Activated CD4-positive, alpha-beta T cell treated with anti-CD3 and anti-CD28 coated beads, Interleukin-2, amount 50 U/mL, for 1 hour (primary cell): ENCODE data around the gene MED13L.

Experiments
- DNase-seq: peaks from one replicate; pipeline ENCODE4 v3.0.0-alpha.2; 2020

Gene MED13L

DNA sequence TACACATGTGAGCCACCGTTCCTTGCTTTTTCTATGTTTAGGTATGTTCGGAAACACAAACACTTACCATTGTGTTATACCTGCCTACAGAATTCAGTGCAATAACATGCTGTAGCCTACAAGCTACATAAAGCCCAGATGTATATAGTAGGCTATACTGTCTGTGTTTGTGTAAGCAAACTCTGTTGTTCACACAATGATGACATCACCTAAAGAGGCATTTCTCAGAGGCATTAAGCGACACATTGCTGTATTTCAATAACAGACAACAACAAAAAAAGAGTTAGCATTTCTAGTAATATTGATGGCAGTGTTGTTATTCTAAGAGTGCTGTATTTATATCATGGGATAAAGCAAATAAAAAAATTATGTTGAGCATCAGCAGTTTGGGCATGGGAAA, 70.2 kb downstream of the MED13L start:
- no peak for DNase-seq

DNA sequence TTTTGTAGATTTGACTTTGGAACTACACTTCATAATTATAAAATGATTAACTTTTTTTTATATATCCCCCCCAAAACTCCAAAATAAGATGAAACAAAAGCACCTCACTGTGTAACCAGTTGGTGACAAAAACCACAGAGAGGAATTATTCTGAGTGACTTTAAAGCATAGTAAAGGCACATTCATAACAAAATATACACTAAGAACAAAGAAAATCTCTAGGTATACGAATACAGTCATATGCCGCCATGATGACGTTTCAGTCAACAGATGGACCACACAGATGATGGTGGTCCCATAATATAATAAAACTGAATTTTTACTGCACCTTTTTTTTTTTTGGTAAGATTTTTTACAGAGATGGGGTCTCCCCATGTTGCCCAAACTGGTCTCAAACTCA, 70.7 kb downstream of the MED13L start:
- DNase-seq, result no peak

DNA sequence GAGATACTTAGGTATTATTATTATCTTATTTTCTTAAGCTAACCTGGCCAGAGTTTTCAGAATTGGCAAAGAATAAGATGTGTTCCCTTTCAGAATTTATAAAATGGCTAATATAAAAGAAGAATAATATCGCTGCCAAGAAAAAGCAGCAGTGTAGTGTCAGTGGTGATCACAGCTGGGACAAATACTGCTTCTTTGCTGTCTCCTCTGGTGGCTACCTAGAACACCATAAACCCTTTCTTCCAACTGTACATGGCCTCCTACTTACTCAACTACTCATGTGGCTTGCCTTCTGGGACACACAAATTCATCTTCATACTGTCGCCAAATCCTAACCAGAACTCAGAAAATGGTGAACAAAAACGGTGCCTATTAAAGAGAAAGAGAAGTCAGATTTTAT, 72.7 kb downstream of the MED13L start:
- DNase-seq, result no peak

DNA sequence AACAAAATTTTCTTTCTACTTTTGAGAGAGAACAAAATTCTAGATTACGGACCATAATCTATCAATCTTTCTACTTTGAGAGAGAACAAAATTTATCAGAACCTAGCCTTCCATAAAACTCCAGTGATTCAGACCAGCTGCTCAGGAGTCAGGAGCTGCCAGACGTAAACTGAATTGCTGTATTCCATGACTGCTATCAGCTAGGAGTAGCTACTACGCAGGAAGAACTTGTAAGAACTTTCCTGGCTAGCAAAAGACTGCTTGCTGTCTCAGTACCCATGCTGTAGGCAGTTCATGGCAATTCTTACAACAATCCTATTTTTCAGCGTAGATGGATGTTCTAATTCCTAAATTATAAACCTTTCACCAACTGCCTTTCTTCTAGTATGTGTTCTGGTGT, 73.3 kb downstream of the MED13L start:
- DNase-seq, result no peak

DNA sequence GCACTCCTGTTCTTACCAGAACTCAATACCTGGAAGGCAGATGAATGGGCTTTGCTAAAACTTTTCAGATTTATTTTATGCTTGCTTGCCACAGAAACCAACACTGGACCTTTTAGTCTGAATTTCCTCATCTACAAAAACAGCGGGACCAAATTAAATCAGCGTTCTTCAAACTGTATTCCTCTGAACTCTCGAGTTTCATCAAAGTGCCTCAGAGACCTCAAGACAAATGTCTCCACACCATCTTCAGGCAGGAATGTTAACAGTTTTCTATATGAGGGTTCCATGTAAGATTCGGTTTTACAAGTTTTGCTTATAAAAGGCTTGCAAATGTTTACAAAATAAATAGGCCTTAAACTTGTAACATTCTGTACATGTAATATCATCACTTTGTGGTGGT, 74.6 kb downstream of the MED13L start:
- no peak for DNase-seq

DNA sequence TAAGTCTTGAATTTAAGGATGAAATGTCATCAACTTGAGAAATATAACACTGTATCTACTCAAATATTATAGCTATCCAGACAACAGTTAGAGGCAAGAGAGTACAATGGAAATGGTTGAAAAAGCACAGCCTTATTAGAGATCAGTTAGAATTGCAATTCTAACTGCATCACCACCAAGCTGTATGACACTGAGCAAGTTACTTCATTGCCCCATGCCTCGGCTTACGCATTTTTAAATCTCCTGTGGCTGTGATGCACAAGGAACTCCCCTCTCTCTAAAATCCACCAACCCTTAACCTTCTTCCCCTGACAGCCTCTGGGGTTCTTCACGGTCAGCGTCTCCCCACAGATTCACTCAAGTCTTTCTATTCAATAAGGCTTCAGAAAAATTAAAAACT, 75.1 kb downstream of the MED13L start:
- DNase-seq, result no peak

DNA sequence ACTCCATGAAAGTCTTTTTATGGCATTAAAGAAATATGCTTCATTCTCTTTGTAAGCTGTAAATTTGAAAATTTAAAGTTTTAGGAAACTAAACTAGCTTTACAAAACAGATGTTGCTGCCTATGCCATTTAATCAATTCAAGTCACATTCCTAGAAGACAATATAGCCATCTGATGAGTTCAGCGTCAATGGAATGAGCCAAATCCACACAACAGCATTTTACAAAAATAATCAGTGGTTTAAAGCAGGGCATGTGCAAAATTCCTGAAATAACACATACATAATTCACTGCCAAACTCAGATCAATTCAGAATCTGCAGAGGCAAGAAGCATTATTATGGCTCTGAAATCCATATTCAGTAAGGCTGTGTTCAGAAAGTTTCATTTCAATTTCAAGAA, 75.6 kb downstream of the MED13L start:
- no peak for DNase-seq

DNA sequence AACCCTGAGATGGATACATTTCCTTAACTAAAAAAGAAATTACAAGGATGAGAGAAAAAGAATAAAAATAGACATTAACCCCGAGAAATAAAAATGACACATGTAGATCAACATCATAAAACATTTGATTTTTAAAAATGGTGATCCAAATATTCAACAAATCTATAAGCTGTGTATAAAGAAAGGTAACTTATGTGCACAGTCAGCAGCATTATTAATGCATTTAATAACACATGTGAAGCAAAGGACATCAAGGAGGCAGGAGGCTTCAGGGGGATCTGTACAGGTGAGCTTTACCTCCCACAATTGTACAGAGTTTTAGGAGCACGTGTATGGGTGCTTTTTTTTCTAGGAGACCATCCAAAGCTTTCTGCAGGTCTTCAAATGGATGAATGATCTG, 76.1 kb downstream of the MED13L start:
- DNase-seq, result no peak

DNA sequence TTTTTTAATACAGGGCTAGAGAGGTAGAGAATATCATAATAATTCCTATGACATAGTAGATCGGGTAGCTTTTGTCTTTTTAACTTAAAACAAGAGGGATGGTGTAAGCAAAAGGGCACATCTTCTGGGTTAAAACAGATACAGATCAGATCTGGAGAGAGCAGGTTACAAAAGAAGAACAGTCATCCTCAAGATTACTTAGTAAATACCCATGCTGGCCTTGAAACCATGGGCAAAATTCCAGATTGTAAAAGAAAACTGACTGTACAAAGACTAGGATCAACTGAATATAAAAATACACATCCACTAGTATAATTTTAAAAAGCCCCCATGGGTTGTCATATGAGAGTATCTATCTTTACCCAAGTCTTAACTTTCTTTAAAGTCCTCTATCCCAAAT, 76.7 kb downstream of the MED13L start:
- DNase-seq, result no peak

DNA sequence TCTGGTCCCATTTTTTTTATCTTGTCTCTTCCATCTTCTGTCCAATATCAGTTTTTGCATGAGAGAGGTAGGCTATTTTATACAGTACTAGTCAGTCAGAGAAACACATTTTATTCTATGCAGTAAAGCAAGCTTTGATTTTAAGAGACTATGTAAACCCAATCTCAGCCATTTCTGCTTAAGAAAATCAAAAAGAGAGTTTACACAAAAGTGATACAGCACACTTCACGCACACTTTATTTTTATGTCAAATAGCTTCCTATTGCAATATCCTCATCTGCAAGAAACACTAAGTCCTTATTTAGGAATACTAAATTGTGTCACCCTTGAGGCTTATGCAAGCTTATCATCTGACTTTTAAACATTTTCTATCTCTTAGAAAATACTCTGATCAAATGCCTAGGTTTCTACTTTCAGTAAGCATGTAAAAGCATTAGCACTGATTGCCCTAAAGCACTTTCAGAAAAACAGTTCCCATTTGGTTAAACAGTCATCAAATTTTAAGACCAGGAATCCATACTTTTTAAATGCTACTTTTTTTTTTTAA, 78.3 kb downstream of the MED13L start:
- no peak for DNase-seq

DNA sequence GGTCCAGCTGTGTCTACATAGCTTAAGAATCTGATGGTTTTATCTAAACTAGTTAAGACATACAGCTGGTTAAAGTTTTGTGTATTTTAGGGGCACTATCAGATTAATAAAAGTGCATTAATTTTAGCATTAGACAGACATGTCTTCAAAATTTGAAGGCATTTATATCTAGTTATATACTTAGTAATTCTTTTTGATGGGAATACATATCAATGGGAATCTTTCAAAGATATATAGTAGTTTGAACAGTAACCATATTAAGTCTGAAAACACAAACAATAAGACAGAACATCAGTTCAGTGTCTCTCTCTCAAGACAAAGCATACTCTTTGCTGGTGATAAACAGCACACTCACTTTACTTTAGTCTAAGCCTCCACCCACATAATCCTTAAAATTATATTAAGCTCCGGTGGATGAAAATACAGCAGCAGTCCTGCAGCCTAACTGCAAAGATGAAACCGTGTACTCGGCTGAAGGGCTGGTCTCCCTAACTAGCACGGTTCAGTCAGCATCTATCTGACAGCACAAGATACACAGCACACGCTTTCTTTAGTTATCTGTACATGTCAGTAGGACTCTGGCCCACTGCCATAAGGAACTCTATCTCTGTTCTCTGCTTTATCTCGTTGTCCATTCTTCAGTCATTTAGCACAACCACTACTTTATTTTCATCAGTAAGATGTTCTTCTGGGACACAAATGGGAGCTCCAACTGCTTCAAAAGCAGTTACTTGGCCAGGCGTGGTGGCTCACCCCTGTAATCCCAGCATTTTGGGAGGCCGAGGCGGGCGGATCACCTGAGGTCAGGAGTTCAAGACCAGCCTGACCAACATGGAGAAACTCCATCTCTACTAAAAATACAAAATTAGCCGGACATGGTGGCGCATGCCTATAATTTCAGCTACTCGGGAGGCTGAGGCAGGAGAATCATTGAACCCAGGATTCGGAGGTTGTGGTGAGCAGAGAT, 80.5 kb downstream of the MED13L start:
- DNase-seq, result no peak

DNA sequence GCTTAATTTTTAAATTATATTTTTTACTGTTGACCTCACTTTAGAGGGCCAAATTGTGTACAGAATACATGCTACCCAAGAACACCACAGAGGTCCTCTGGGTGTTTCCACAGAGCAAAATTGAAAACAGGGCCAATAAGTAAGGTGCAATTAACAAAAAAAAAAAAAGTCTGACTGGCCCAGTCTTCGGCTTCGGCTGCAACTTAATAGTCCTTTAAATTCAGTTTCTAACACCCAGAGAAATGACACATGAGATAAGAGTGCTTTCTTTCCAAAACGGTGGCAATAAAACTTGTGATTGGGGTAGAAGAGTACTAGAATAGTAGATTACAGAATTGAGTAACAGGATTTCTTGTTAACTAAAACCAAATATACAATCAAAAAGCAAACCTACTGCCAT, 81.3 kb downstream of the MED13L start:
- no peak for DNase-seq

DNA sequence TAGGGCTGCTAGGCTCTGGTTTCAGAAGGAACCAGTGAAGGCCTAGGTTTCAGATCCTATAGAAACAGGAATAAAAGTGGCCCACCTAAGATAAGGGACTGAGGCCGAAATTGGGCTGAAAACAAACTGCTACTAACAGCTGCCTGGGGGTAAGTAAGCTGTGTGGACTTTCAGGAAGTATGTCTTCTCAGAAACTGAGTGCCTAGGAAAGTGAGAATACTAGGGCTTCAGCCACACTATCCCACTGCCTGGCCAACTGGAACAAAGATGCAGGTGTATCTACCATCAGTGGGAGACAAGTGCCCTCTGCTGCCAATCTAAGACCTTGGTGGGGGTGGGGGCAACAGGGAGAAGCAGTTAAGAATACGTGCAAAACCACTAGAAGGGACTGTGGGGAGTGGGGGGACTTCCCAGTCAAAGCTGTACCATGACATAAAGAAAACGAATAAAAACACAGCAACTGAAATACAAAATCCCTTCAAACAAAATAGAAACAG, 82.5 kb downstream of the MED13L start:
- DNase-seq, result peak; percentile 44

DNA sequence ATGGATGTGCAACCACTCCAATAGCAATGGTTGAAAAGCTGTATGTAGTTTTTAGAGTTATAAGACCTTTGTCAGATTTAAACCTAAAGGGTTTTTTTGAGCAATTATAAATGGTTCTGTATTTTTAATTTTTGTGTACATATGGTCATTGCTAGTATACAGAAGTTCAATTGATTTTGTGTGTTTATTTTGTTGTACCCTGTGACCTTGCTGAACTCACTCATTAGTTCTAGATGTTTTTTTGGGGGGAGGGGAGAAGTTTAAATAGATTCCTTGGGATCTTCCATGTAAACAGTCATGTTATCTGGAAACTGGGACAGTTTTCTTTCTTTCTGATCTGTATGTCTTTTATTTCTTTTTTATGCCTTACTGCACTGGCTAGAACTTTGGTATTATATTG, 87.8 kb downstream of the MED13L start:
- no peak for DNase-seq

DNA sequence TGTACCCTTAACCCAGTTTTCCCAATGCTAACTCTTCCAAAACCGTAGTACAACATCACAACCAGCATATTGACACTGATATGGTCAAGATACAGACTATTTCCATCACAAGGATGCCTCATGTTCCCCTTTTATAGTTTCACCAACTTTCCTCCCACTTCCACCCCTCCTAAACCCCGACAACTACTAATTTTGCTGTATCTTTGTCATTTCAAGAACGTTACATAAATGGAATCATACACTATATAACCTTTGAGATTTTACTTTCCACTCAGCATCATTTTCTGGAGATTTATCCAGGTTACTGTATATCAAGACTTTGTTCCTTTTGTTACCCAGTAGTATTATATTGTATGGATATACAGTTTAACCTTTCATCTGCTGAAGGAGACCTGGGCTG, 88.9 kb downstream of the MED13L start:
- no peak for DNase-seq

DNA sequence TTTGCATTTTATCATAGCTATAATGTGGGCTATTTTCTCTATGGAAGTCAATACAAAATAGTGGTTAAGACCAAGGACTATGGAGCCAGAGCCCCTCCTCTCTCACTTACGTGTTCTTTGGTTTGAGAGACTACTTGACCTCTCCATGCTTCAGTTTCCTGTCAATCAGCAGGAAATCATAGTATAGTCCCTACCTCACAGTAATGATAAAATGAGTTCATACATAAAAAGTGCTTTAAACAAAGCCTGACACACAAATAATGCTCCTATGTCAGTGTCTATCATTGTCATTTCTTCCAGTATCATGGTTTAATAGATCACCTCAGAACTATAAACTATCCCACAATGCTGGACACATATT, 90.4 kb downstream of the MED13L start:
- no peak for DNase-seq

DNA sequence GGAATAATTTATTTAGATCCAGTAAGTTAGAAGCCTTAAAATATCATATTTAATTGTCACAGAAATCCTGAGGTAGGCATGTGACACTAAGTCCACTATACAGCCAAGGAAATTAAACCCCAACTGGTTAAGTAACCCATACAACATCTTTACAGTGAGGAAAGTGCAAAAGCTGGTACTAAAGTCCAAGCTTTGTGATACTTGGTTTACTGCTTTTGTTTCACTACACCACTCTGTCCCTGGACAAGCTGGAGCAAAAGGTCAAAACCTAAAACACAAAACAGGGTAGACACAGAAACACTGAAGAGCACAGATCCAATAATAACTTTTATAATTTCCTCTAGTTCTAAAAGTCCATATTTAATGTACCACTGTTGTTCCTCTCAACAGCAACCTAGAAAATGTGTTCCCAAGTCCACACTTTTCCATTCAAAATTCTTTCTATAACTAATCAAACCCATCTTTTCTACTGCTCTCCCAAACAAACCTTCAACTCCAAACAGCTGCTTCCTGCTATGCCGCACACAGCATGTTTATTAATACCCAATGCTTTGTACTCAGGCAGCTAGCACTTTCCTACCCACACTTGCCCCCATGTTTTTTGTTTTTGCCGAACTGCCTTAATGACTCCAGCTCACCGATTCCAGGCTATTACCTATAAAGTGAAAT, 90.9 kb downstream of the MED13L start:
- no peak for DNase-seq

DNA sequence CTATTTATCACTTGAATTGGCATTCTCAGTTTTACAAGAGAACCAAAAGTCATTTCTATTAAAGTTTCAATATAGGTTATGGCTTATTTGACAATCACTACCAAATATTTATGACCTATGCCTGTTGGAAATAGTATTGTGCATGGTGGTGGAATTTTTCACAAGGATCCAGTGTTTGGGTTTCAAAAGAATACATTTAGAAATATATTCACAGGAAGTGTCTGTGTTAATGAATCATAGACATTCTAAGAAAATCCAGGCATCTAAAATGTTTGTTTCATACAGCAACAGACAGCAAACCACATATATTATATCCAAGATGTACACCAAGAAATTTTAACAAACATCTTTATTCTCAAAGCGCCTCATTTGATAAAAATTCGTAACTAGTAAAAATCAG, 92.7 kb downstream of the MED13L start:
- no peak for DNase-seq

DNA sequence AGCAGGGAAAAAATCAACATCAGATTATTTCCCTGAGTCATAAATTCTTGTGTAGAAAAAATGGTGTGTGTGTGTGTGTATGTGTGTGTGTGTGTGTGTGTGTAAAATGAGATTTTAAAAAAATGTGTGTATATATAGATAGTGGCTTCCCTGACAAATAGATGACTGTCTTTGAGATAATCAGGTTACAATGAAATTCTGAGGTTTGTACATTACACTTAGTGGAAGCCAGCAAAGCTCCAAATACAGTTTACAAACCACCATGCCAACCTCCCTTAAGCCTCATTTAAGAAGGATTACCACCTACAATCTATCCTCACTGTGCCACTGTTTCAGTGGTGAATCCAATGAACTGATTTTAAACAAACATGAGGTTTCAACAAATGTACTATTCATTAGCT, 93.8 kb downstream of the MED13L start:
- no peak for DNase-seq

DNA sequence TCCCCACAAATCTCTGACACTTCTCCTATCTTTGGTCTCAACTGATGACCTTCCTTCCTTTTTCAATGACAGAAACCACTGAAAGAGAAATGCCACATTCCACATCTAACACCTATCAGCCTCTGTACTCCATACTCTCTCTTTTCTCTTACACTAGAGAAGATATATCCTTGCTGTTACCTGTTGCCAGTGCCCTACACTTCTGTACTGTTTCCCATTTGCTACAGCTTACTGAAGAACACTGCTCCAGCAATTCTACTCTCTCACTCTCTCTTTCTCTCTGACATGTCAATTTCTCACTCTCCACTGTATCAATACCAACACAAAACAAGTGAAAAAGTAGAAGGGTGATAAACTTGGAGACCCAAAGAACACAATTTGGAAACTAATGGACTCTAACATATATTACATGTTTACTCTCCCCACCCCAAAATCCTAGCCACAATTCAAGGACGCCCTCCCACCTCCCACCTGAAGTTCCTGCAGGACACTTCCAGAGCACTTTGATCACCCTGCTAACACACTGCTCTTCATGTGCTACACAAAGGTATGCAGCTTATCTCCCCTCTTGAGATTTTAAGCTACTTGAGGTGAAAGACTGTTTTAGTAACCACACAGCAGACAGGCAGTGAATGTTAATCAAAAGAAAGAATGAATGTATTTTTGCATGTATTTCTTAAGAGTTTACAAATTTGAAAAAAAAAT, 95.0 kb downstream of the MED13L start:
- DNase-seq, result no peak

DNA sequence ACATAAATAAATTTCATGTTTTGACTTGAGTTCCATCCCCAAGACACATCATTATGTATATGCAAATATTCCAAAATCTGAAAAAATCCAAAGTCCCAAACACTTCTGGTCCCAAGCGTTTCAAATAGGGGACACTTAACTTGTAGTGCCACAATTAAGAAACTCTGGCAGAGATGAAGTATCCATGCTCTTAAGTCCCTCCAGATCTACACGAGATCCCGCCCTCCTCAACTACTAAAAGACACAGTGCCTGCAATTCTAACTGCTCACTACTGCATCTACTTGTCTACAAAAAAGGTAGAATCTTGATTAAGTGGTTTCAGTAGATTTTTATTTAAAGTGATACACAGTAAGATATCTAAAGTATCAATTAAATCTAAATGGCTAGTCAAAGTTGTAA, 97.0 kb downstream of the MED13L start:
- no peak for DNase-seq

DNA sequence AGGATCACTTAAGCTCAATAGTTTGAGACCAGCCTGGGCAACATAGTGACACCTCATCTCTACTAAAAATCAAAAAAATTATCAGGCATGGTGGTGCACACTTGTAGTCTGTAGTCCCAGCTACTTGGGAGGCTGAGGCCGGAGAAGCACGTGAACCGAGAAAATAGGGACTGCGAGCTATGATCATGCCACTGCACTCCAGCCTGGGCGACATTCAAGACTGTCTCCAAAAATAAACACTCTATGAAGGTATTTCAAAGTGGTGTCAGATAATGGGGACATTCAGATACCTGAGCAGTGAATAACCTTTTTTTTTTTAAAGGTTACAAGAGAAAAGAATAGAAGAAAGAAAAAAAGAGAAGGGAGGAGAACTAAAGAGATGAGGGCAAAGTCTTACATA, 98.1 kb downstream of the MED13L start:
- no peak for DNase-seq

DNA sequence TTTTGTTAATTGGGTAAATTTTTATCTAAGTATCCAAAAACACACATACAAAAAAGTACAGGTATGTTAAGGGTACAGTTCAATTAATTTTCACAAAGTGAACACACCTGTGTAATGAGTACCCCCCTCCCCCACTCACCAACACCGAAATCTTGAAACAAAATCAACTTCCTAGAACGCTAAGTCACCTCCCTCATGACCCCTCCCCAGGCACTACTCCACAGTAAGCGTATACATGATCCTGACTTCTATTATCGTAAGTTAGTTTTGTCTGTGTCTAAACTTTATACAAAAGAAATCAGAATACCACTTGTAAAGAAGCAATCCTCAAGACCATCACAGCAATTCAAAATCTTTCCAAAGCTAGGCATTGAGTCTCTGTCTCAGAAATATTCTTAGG, 100.5 kb downstream of the MED13L start:
- no peak for DNase-seq

DNA sequence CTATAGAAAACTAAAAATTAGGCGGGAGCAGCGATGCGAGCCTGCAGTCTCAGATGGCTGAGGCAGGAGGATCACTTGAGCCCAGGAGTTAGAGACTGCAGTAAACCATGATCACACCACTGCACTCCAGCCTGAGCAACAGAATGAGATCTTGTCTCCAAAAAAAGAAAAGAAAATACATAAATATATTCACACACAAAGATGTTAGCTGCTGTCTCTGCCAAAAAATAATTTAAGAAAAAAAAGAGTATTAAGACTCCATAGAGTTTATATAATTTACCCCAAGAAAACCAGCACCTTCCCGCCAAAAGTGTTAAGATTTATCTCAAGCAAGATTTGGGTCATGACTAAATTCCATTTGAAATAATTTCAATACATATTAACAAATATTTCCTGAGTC, 102.6 kb downstream of the MED13L start:
- no peak for DNase-seq
